Glutamatergic neuron (in vitro differentiated cells): ENCODE data around the gene GNAI1. TPM values are rescaled to one million over a fixed set of nuclear protein-coding genes. Genes with fewer than 3 reads are reported as not detected.

Experiments used
- DNase-seq: peaks from one replicate; pipeline ENCODE4 v3.0.0; 2022
- H3K27ac Mint-ChIP-seq: one replicate; pipeline ENCODE4 v1.8.0; 2020; ENCODE audit warnings: mild to moderate bottlenecking, mixed read lengths, inconsistent platforms; ENCODE audit not compliant: unreplicated experiment
- H3K27me3 Mint-ChIP-seq: one replicate; pipeline ENCODE4 v1.8.0; 2020; ENCODE audit warnings: mild to moderate bottlenecking, moderate library complexity, mixed read lengths, inconsistent platforms; ENCODE audit not compliant: unreplicated experiment
- H3K36me3 Mint-ChIP-seq: one replicate; pipeline ENCODE4 v1.8.0; 2020; ENCODE audit warnings: mild to moderate bottlenecking, mixed read lengths, inconsistent platforms; ENCODE audit not compliant: unreplicated experiment
- H3K4me1 Mint-ChIP-seq: one replicate; pipeline ENCODE4 v1.8.0; 2020; ENCODE audit warnings: mild to moderate bottlenecking, low read depth, mixed read lengths, inconsistent platforms; ENCODE audit not compliant: unreplicated experiment
- H3K4me3 Mint-ChIP-seq: one replicate; pipeline ENCODE4 v1.8.0; 2020; ENCODE audit warnings: mild to moderate bottlenecking, mixed read lengths, inconsistent platforms; ENCODE audit not compliant: unreplicated experiment
- H3K9me3 Mint-ChIP-seq: one replicate; pipeline ENCODE4 v1.8.0; 2020; ENCODE audit warnings: mild to moderate bottlenecking, moderate library complexity, mixed read lengths, inconsistent platforms; ENCODE audit not compliant: unreplicated experiment
- total RNA-seq: library from RNA; stranded (reverse); fragmentation: NEBNext Ultra II Directional; extraction: Animal tissue kit (Norgen Biotek cat#: 25700); gene quantifications from one replicate; pipeline ENCODE4 v1.2.1, GENCODE V29; 2021; ENCODE audit not compliant: unreplicated experiment
- TF ChIP-seq, protein P1 (sequence below): fragments of 200-600 bp; sonication (generic); IDR thresholded peaks from one replicate; pipeline ENCODE4 v1.5.0; 2021; ENCODE audit not compliant: partially characterized antibody, unreplicated experiment

Gene GNAI1
- total RNA-seq, 1 donor from 2014 or later = 61.9 TPM

DNA sequence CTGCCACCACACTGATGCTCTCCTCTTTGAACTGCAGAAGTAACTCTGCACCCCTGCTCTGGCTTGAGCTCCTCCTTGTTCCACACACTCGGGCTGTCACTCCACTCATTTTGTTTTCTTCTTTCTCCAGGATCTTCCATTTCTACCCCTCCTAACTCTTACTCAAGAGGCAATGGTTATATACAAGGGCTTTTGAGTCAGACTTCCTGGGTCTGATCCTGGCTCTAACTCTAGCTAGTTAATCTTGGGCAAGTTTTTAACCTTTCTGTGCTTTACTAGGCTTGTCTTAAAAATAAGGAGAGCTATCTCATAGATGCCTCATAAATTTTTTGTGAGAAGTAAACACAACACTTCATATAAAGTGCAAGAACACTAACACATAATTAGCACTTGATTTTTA lies 45.3 kb upstream of the GNAI1 start:
- Mint-ChIP-seq H3K36me3 (no peaks in the 10 kb centered on the region), H3K4me3 (no peak overlapping the region), H3K4me1 (no peaks in the 10 kb centered on the region), H3K27me3 (no peaks in the 10 kb centered on the region), H3K27ac (no peak overlapping the region), H3K9me3 (no peaks in the 10 kb centered on the region)
- no peak for DNase-seq
- TF ChIP-seq, protein P1, sequence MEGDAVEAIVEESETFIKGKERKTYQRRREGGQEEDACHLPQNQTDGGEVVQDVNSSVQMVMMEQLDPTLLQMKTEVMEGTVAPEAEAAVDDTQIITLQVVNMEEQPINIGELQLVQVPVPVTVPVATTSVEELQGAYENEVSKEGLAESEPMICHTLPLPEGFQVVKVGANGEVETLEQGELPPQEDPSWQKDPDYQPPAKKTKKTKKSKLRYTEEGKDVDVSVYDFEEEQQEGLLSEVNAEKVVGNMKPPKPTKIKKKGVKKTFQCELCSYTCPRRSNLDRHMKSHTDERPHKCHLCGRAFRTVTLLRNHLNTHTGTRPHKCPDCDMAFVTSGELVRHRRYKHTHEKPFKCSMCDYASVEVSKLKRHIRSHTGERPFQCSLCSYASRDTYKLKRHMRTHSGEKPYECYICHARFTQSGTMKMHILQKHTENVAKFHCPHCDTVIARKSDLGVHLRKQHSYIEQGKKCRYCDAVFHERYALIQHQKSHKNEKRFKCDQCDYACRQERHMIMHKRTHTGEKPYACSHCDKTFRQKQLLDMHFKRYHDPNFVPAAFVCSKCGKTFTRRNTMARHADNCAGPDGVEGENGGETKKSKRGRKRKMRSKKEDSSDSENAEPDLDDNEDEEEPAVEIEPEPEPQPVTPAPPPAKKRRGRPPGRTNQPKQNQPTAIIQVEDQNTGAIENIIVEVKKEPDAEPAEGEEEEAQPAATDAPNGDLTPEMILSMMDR = no peak

DNA sequence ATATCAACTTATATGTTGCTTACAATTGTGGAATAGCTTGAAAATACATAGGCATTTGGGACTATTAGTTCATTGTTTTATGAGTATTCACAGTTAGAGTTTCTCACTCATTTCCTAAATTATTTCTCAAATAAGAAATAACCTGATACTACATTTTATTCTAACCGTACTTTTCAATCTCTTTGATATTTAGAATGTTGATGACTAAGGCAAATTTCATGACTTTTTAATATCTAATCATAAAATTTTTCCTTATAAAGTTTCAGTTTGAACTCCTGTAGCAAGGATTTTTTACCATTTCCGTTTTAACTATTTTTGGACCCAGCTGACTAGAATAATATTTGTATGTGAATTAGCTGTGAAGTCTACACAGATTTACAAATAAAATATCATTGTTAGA lies 41.3 kb upstream of the GNAI1 start:
- DNase-seq = no peak
- Mint-ChIP-seq H3K36me3 (no peaks in the 10 kb centered on the region), H3K4me3 (no peak overlapping the region), H3K9me3 (no peaks in the 10 kb centered on the region), H3K27ac (no peak overlapping the region), H3K27me3 (no peaks in the 10 kb centered on the region), H3K4me1 (no peaks in the 10 kb centered on the region)
- TF ChIP-seq, protein P1 = no peak

DNA sequence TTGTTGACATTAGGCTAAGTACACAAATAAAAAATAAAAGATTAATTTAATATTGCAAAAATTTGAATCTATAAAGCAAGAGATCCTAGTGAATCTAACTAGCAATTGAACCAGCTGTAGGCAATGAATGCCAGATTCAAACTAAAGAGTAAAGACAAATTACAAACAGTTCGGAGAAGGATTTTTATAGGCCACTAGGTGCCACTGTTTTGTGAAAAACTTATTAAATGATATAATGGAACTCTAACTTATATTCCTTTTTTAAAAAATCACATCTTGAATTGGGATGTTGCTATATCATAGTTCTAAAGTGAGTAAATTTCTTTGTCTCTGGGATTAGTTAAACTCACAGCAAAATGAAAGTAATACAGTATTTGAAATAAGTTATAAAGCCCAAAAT lies 39.1 kb upstream of the GNAI1 start:
- TF ChIP-seq, protein P1 = peak; percentile 43
- no peak for DNase-seq
- Mint-ChIP-seq H3K4me3 (no peak overlapping the region), H3K27me3 (no peaks in the 10 kb centered on the region), H3K4me1 (peaks cover 4% of the 10 kb centered on the region), H3K27ac (no peak overlapping the region), H3K9me3 (no peaks in the 10 kb centered on the region), H3K36me3 (no peaks in the 10 kb centered on the region)

DNA sequence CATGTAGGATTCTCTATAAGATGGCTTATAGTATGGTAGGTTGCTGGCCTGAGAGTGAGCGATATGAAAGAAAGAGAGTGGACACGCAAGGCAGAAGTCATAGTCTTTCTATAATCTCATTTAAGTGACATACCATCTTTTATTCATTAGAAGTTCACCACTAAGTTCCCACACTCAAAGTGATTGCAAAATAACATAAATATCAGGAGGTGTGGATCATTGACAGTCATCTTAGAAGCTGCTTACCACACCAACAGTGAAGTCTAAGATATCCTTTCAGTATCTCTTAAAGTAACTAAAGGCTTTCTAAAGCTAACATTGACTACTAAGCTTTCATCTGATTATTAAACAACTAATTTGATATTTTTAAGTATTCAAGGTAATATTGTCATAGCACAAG lies 36.9 kb upstream of the GNAI1 start:
- no peaks in the 10 kb centered on the region for H3K36me3 Mint-ChIP-seq
- H3K27me3 Mint-ChIP-seq = no peaks in the 10 kb centered on the region
- TF ChIP-seq, protein P1 = no peak
- H3K4me1 Mint-ChIP-seq = peaks cover 4% of the 10 kb centered on the region
- no peak for DNase-seq
- peaks cover under 1% of the 10 kb centered on the region for H3K9me3 Mint-ChIP-seq
- no peak overlapping the region for H3K27ac Mint-ChIP-seq
- no peak overlapping the region for H3K4me3 Mint-ChIP-seq

DNA sequence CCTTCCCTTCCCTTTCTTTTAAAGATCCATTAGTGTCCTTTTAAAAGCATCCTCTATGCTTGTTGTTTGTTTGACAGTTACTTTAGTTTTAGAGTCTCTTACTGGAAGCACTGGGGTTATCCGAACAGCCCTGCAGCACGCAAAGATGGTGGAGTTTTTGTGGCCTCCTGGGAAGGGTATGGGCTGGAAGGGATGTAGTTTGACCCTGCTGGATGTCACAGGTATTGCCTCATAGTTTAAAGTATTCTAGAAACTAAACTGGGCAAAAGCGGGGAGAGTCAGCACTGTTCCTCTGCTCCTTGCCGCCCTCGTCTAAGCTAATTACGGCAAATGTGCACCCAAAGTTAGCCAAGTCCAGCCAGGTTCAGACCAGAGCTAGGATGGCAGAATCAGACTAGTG lies 35.8 kb upstream of the GNAI1 start:
- DNase-seq = no peak
- Mint-ChIP-seq H3K9me3 (peaks cover 1% of the 10 kb centered on the region), H3K4me1 (peaks cover 4% of the 10 kb centered on the region), H3K36me3 (no peaks in the 10 kb centered on the region), H3K27me3 (no peaks in the 10 kb centered on the region), H3K4me3 (no peak overlapping the region), H3K27ac (no peak overlapping the region)
- TF ChIP-seq, protein P1 = peak; percentile 73
